ENCODE data around the gene SLC39A12.

Gene SLC39A12

DNA sequence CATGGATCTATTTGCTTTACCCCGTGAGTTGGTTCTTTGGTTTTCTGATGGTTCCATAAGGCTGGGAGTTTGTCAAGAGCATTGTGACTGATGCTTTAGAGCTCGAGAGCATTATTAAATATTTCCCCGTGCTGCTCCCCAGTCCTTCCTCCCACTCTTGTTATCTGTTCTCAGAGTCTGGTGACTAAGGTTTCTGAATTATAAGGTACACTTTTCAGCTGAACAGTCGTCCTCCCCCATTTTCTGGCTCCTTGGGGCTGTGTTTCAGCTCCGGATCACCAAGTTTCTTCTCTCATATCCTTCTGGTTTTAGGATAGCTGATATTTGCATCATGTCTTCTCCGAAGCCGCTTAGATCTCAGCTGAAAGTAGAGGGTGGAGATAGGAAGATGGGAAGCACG is 130.7 kb downstream of the SLC39A12 start:
- no peak overlapping the region for H3K4me3 ChIP-seq (ENCODE audit: low read depth, low read length)
- TF ChIP-seq, protein P1, sequence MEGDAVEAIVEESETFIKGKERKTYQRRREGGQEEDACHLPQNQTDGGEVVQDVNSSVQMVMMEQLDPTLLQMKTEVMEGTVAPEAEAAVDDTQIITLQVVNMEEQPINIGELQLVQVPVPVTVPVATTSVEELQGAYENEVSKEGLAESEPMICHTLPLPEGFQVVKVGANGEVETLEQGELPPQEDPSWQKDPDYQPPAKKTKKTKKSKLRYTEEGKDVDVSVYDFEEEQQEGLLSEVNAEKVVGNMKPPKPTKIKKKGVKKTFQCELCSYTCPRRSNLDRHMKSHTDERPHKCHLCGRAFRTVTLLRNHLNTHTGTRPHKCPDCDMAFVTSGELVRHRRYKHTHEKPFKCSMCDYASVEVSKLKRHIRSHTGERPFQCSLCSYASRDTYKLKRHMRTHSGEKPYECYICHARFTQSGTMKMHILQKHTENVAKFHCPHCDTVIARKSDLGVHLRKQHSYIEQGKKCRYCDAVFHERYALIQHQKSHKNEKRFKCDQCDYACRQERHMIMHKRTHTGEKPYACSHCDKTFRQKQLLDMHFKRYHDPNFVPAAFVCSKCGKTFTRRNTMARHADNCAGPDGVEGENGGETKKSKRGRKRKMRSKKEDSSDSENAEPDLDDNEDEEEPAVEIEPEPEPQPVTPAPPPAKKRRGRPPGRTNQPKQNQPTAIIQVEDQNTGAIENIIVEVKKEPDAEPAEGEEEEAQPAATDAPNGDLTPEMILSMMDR (IDR thresholded peaks at IDR 0.05; ENCODE audit: low read depth, low read length) = no peak

DNA sequence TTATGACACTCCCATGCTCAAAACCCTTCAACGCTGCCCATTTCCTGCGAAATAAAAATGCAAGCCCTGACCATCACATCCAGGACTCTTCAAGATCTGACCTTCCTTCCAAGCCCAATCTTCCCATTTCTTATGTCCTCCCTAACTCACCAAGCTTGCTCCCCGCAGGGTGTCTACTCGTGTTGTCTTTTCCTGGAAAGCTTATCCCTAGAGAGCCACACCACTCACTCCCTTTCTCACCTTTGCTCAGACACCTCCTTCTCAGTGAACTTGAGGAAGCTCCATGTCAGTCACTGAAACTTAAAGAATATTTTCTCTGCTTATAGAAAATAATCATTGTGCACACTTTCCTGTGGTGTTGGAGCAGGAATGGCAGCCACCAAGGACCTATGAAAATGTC is 134.1 kb downstream of the SLC39A12 start:
- TF ChIP-seq, protein P1 (IDR thresholded peaks at IDR 0.05; ENCODE audit: low read depth, low read length) = no peak
- H3K4me3 ChIP-seq (ENCODE audit: low read depth, low read length) = no peak overlapping the region

DNA sequence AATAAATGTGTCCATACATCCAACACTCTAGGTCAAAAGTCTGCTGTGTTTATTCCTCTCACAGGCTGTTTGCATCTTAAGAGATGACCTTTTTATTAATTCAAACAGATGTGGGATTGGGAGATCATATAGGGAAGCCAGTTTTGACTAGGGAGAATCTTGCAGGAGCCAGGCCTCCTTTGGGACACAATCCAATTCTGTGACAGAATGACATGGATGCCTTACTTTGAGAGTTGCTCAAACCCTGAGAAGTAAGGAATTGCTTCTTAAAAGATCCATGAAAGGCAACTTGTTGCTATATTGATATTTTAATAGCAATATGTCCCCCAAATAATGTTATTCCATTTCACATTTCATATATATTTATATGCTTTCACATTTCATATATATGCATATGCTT is 135.0 kb downstream of the SLC39A12 start:
- H3K4me3 ChIP-seq (ENCODE audit: low read depth, low read length) = no peak overlapping the region
- TF ChIP-seq, protein P1 (IDR thresholded peaks at IDR 0.05; ENCODE audit: low read depth, low read length) = no peak

DNA sequence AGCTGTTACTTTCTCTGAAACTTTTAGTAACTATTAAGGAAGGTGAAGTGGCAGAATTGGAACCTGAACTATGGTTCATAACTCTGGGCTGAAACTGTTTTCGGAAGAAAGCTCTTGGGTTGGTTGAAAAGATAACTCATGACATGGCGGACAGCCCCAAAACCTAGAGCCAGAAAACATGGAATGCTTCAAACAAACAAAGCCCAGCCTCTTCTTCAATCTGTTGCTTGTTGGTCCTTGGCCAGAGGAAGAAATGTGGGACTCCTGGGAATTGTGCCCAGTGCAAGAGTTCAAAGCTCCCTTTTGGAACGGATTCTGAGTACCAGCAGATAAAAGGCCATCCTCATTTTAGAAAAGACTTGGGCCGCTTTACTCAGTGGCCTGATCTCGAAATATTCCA is 135.6 kb downstream of the SLC39A12 start:
- TF ChIP-seq, protein P1 (IDR thresholded peaks at IDR 0.05; ENCODE audit: low read depth, low read length) = no peak
- no peak overlapping the region for H3K4me3 ChIP-seq (ENCODE audit: low read depth, low read length)

All from WI38 (cell line).